ENCODE measurements around the gene PSMD2.

PSMD2 gene

DNA sequence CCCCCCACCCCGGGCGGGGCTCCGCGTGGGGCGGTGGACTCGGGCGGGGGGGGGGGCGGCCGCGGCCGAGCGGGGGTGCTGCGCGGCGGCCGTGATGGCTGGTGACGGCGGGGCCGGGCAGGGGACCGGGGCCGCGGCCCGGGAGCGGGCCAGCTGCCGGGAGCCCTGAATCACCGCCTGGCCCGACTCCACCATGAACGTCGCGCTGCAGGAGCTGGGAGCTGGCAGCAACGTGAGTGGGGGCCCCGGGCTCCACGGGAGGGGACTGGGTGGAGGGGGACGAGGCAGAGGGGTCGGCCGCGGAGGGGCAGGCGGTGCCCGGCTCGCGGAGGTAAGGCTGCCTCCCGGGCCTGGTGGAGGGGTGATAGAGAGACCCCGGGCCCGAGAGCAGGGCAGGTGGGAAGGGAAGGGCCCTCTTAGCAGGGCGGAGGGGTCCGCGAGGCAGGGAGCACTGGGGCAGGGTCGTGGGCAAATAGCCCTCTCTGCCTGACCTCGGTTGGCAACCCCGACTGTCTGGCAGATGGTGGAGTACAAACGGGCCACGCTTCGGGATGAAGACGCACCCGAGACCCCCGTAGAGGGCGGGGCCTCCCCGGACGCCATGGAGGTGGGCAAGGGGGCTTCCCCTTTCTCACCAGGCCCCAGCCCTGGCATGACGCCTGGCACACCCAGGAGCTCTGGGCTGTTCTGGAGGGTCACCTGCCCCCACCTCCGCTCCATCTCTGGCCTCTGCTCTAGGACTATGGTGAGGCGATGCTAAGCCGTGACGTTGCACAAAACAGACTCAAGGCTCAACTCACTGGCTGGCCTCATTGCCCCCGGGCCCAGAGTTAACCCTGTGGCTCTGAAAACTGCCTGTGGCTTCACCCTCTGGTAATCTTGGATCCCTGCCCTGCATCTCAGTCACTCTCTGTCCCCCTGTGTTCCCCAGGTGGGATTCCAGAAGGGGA is 22.8 kb upstream of the PSMD2 start, which contains the start of gene ECE2:
Gene ECE2 (plus strand): TSS at position 62 of the 950 bp plus-strand sequence. CDS start 132 bp downstream, at position 194.
- Histone ChIP-seq H3K36me3 (no peaks in the 10 kb centered on the region), H3K9me3 (no peaks in the 10 kb centered on the region), H3K4me3 (ENCODE audit: low read depth in 1 of 2, low read length in 1 of 2) (no peak within 1 kb of the TSS), H3K27ac (no peak within 1 kb of the TSS), H3K4me1 (ENCODE audit: control insufficient read depth in 1 of 2, insufficient read depth in 1 of 2, low read depth in 1 of 2, low read length in 1 of 2) (no peaks in the 10 kb centered on the region), H3K27me3 (peaks cover 91% of the 10 kb centered on the region)
- TF ChIP-seq, protein P1, sequence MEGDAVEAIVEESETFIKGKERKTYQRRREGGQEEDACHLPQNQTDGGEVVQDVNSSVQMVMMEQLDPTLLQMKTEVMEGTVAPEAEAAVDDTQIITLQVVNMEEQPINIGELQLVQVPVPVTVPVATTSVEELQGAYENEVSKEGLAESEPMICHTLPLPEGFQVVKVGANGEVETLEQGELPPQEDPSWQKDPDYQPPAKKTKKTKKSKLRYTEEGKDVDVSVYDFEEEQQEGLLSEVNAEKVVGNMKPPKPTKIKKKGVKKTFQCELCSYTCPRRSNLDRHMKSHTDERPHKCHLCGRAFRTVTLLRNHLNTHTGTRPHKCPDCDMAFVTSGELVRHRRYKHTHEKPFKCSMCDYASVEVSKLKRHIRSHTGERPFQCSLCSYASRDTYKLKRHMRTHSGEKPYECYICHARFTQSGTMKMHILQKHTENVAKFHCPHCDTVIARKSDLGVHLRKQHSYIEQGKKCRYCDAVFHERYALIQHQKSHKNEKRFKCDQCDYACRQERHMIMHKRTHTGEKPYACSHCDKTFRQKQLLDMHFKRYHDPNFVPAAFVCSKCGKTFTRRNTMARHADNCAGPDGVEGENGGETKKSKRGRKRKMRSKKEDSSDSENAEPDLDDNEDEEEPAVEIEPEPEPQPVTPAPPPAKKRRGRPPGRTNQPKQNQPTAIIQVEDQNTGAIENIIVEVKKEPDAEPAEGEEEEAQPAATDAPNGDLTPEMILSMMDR (IDR thresholded peaks at IDR 0.05), result no peak

DNA sequence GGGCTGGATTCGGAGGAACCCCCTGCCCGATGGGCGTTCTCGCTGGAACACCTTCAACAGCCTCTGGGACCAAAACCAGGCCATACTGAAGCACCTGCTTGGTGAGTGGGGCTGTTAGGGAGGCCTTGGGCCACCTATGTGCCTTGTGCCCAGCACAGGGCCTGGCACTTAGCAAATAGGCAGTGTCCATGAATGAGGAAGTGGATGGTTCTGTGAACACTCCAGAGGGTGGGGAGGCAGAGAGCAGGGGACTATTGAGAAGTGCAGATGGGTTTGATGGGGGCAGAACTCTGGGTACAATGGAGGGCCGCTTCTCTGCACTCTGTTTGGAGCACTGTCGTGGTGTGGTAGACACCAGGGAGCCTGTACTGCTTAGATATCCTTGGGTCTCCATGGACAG is 21.7 kb upstream of the PSMD2 start:
- peaks cover 82% of the 10 kb centered on the region for H3K27me3 ChIP-seq
- H3K9me3 ChIP-seq, result no peaks in the 10 kb centered on the region
- no peak overlapping the region for H3K4me3 ChIP-seq (ENCODE audit: low read depth in 1 of 2, low read length in 1 of 2)
- no peaks in the 10 kb centered on the region for H3K4me1 ChIP-seq (ENCODE audit: control insufficient read depth in 1 of 2, insufficient read depth in 1 of 2, low read depth in 1 of 2, low read length in 1 of 2)
- TF ChIP-seq, protein P1 (IDR thresholded peaks at IDR 0.05), result no peak
- no peaks in the 10 kb centered on the region for H3K36me3 ChIP-seq
- H3K27ac ChIP-seq, result no peak overlapping the region

DNA sequence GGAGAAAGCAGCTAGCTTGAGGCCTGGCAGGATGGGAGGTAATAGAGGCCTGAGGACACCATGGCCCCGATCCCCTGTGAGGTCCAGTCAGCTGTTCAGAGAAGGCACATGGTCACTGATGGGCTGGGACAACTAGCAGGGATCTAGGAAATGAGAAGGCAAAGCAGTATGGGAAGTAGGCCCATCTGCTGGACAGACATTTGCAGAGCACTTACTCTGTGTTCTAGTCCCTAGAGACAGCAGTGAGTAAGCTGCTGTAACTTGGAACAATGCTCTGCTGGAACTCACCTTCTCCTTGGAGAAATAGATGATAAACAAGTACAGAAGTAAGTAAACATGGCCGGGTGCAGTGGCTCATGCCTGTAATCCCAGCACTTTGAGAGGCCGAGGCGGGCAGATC is 16.1 kb upstream of the PSMD2 start:
- TF ChIP-seq, protein P1 (IDR thresholded peaks at IDR 0.05), result no peak
- H3K4me3 ChIP-seq (ENCODE audit: low read depth in 1 of 2, low read length in 1 of 2), result no peak overlapping the region
- H3K9me3 ChIP-seq, result no peaks in the 10 kb centered on the region
- no peaks in the 10 kb centered on the region for H3K36me3 ChIP-seq
- no peak overlapping the region for H3K27ac ChIP-seq
- no peaks in the 10 kb centered on the region for H3K4me1 ChIP-seq (ENCODE audit: control insufficient read depth in 1 of 2, insufficient read depth in 1 of 2, low read depth in 1 of 2, low read length in 1 of 2)
- H3K27me3 ChIP-seq, result peaks cover 61% of the 10 kb centered on the region

DNA sequence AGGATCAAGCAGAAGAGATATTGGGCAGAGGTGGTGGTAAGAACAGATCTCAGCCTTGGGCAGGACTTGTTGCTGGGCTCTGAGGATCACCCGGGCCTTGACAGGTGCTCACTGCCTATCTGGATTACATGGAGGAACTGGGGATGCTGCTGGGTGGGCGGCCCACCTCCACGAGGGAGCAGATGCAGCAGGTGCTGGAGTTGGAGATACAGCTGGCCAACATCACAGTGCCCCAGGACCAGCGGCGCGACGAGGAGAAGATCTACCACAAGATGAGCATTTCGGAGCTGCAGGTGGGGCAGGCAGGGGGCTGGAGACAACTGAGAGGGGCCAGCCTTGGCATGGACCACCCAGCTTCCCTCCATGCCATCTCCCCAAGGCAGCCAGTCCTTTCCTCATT is 15.4 kb upstream of the PSMD2 start:
- H3K36me3 ChIP-seq, result no peaks in the 10 kb centered on the region
- no peaks in the 10 kb centered on the region for H3K9me3 ChIP-seq
- no peaks in the 10 kb centered on the region for H3K4me1 ChIP-seq (ENCODE audit: control insufficient read depth in 1 of 2, insufficient read depth in 1 of 2, low read depth in 1 of 2, low read length in 1 of 2)
- H3K27ac ChIP-seq, result no peak overlapping the region
- H3K4me3 ChIP-seq (ENCODE audit: low read depth in 1 of 2, low read length in 1 of 2), result no peak overlapping the region
- TF ChIP-seq, protein P1 (IDR thresholded peaks at IDR 0.05), result no peak
- H3K27me3 ChIP-seq, result peaks cover 60% of the 10 kb centered on the region

DNA sequence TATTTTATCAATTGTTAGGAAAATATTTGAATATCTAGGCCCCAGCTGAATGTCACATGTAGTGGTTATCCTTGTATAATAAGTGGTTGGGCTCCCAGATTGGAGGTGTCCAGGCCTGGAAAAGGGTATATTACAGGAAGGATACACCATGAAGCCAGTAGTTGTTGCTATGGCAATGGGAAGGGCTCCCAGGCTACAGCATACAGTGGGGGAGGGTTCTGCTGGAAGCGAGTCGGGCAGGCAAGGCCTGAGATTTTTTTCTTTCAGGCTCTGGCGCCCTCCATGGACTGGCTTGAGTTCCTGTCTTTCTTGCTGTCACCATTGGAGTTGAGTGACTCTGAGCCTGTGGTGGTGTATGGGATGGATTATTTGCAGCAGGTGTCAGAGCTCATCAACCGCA is 14.3 kb upstream of the PSMD2 start:
- H3K27ac ChIP-seq, result no peak overlapping the region
- TF ChIP-seq, protein P1 (IDR thresholded peaks at IDR 0.05), result no peak
- H3K4me1 ChIP-seq (ENCODE audit: control insufficient read depth in 1 of 2, insufficient read depth in 1 of 2, low read depth in 1 of 2, low read length in 1 of 2), result no peaks in the 10 kb centered on the region
- H3K4me3 ChIP-seq (ENCODE audit: low read depth in 1 of 2, low read length in 1 of 2), result no peak overlapping the region
- peaks cover 60% of the 10 kb centered on the region for H3K27me3 ChIP-seq
- no peaks in the 10 kb centered on the region for H3K9me3 ChIP-seq
- no peaks in the 10 kb centered on the region for H3K36me3 ChIP-seq

Measured in neutrophil (primary cell).